ENCODE data around the gene STRA8.

STRA8 gene

GRCh38 chr7:135269921-135270320 is 36.3 kb downstream of the STRA8 start:
- DNase-seq (ENCODE audit: low read depth) = no peak

- no peak for DNase-seq (ENCODE audit: low read depth)
Measured at GRCh38 chr7:135270577-135271254, 37.1 kb downstream of the STRA8 start.

GRCh38 chr7:135271255-135271615 is 37.6 kb downstream of the STRA8 start:
- no peak for DNase-seq (ENCODE audit: low read depth)

- no peak for DNase-seq (ENCODE audit: low read depth)
Measured at GRCh38 chr7:135272303-135272702, 38.7 kb downstream of the STRA8 start.

- no peak for DNase-seq (ENCODE audit: low read depth)
Measured at GRCh38 chr7:135273581-135273980, 39.9 kb downstream of the STRA8 start.

- DNase-seq (ENCODE audit: low read depth) = peak; percentile 51
Measured at GRCh38 chr7:135274495-135275268, 41.0 kb downstream of the STRA8 start.

- DNase-seq (ENCODE audit: low read depth) = no peak
Measured at GRCh38 chr7:135275971-135276580, 42.4 kb downstream of the STRA8 start.

GRCh38 chr7:135277161-135277560 is 43.5 kb downstream of the STRA8 start:
- no peak for DNase-seq (ENCODE audit: low read depth)

GRCh38 chr7:135281363-135281949 is 47.8 kb downstream of the STRA8 start:
- peak; percentile 76 for DNase-seq (ENCODE audit: low read depth)

- DNase-seq (ENCODE audit: low read depth) = peak; percentile 60
Measured at GRCh38 chr7:135282561-135283254, 49.1 kb downstream of the STRA8 start.

GRCh38 chr7:135283959-135284638 is 50.5 kb downstream of the STRA8 start:
- DNase-seq (ENCODE audit: low read depth) = no peak

GRCh38 chr7:135285547-135286233 is 52.1 kb downstream of the STRA8 start:
- DNase-seq (ENCODE audit: low read depth) = no peak

GRCh38 chr7:135286876-135287275 is 53.2 kb downstream of the STRA8 start:
- DNase-seq (ENCODE audit: low read depth) = no peak

GRCh38 chr7:135290594-135290993 is 57.0 kb downstream of the STRA8 start:
- DNase-seq (ENCODE audit: low read depth) = no peak

GRCh38 chr7:135291809-135292253 is 58.2 kb downstream of the STRA8 start:
- no peak for DNase-seq (ENCODE audit: low read depth)

- no peak for DNase-seq (ENCODE audit: low read depth)
Measured at GRCh38 chr7:135299235-135299634, 65.6 kb downstream of the STRA8 start.

GRCh38 chr7:135300913-135301765 is 67.5 kb downstream of the STRA8 start:
- no peak for DNase-seq (ENCODE audit: low read depth)
